IMR-90 (cell line): ENCODE data around the gene SLC33A1. TPM values are rescaled to one million over a fixed set of nuclear protein-coding genes. Genes with fewer than 3 reads are reported as not detected.

Experiments used
- ATAC-seq: fragments of 200-7000 bp; cut with Tn5 transposase; 2 replicates; pipeline ENCODE4 v1.9.1; 2020; ENCODE audit warnings: low read depth, mild to moderate bottlenecking, moderate library complexity
- BruUV-seq: library from RNA; stranded (reverse); fragments of 400-500 nt; replicated peaks from 2 replicates; lab custom pipeline; 2021; lab: Mats Ljungman, UMichigan
- CTCF ChIA-PET: fragments of 300-600 bp; formaldehyde crosslinking; extraction: SDS; loops from one replicate; lab custom pipeline; 2021; ENCODE audit warnings: antibody characterized with exemption; lab: Yijun Ruan, JAX
- POLR2A ChIA-PET: fragments of 300-600 bp; sonication (Branson Sonifier 250); formaldehyde crosslinking; loops from one replicate; lab custom pipeline; 2022; ENCODE audit warnings: antibody characterized with exemption; ENCODE audit not compliant: unreplicated experiment; lab: Charles Lee
- DNase-seq: peaks from one replicate; pipeline ENCODE4 v3.0.0; 2013
- H2AFZ ChIP-seq: replicated peaks from 2 replicates; pipeline ENCODE3; 2013; ENCODE audit warnings: low read length, mild to moderate bottlenecking; ENCODE audit not compliant: poor library complexity
- H2AK5ac ChIP-seq: 2 replicates; pipeline ENCODE4 v1.6.1; 2013; ENCODE audit warnings: low read depth, low read length, inconsistent platforms
- H2AK9ac ChIP-seq: replicated peaks from 2 replicates; pipeline ENCODE3; 2013; ENCODE audit warnings: mild to moderate bottlenecking, low read depth, low read length, moderate library complexity; ENCODE audit not compliant: poor library complexity
- H2BK120ac ChIP-seq: 2 replicates; pipeline ENCODE4 v1.6.1; 2013; ENCODE audit warnings: low read depth, low read length, inconsistent platforms
- H2BK15ac ChIP-seq: 3 replicates; pipeline ENCODE4 v1.6.1; 2013; ENCODE audit warnings: low read depth, low read length, inconsistent platforms
- H2BK20ac ChIP-seq: 2 replicates; pipeline ENCODE4 v1.6.1; 2013; ENCODE audit warnings: low read depth, mild to moderate bottlenecking, inconsistent platforms, low read length, moderate library complexity
- H2BK5ac ChIP-seq: 2 replicates; pipeline ENCODE4 v1.6.1; 2013; ENCODE audit warnings: mild to moderate bottlenecking, low read depth, low read length, inconsistent platforms; ENCODE audit not compliant: poor library complexity, severe bottlenecking
- H3K14ac ChIP-seq: replicated peaks from 2 replicates; pipeline ENCODE4 v1.6.1; 2013; ENCODE audit warnings: low read depth, low read length, inconsistent platforms
- H3K18ac ChIP-seq: 2 replicates; pipeline ENCODE4 v1.6.1; 2013; ENCODE audit warnings: low read depth, low read length, control low read depth
- H3K23ac ChIP-seq: 2 replicates; pipeline ENCODE4 v1.6.1; 2013; ENCODE audit warnings: low read depth, low read length, inconsistent platforms
- H3K27ac ChIP-seq: 2 replicates; pipeline ENCODE4 v1.5.1; 2013; ENCODE audit warnings: mild to moderate bottlenecking, control low read depth, low read length; ENCODE audit not compliant: insufficient read depth
- H3K27me3 ChIP-seq: 2 replicates; pipeline ENCODE4 v1.6.1; 2013; ENCODE audit warnings: low read length; ENCODE audit not compliant: control insufficient read depth, insufficient read depth
- H3K36me3 ChIP-seq: 2 replicates; pipeline ENCODE4 v1.6.1; 2013; ENCODE audit warnings: low read length, mixed read lengths; ENCODE audit not compliant: control insufficient read depth, insufficient read depth
- H3K4ac ChIP-seq: 2 replicates; pipeline ENCODE4 v1.6.1; 2013; ENCODE audit warnings: low read depth, low read length, inconsistent platforms
- H3K4me1 ChIP-seq: 2 replicates; pipeline ENCODE4 v1.6.1; 2013; ENCODE audit warnings: low read length, mixed read lengths; ENCODE audit not compliant: control insufficient read depth, insufficient read depth
- H3K4me2 ChIP-seq: 2 replicates; pipeline ENCODE4 v1.6.1; 2013; ENCODE audit warnings: low read depth, mild to moderate bottlenecking, control low read depth, low read length, moderate library complexity
- H3K4me3 ChIP-seq: 2 replicates; pipeline ENCODE4 v1.5.1; 2013; ENCODE audit warnings: low read depth, mild to moderate bottlenecking, control low read depth, low read length, moderate library complexity; ENCODE audit not compliant: insufficient read depth
- H3K56ac ChIP-seq: 2 replicates; pipeline ENCODE4 v1.6.1; 2013; ENCODE audit warnings: low read length, inconsistent platforms; ENCODE audit not compliant: insufficient read depth; ENCODE audit errors: extremely low read depth
- H3K79me1 ChIP-seq, 2 experiments: 2 replicates each; pipeline ENCODE4 v1.6.1; 2013; ENCODE audit warnings: low read length in 2 of 2, inconsistent platforms in 1 of 2, low read depth in 1 of 2
- H3K9ac ChIP-seq: 2 replicates; pipeline ENCODE4 v1.6.1; 2013; ENCODE audit warnings: low read depth, low read length, control low read depth
- H3K9me1 ChIP-seq: 2 replicates; pipeline ENCODE4 v1.6.1; 2013; ENCODE audit warnings: low read length, inconsistent platforms; ENCODE audit not compliant: insufficient read depth
- H3K9me3 ChIP-seq: 2 replicates; pipeline ENCODE4 v1.6.1; 2013; ENCODE audit warnings: low read length; ENCODE audit not compliant: control insufficient read depth, insufficient read depth
- H4K20me1 ChIP-seq: 2 replicates; pipeline ENCODE4 v1.6.1; 2013; ENCODE audit warnings: low read length, inconsistent platforms; ENCODE audit not compliant: insufficient read depth
- H4K5ac ChIP-seq: 2 replicates; pipeline ENCODE4 v1.6.1; 2013; ENCODE audit warnings: mild to moderate bottlenecking, low read depth, low read length, control low read depth
- H4K8ac ChIP-seq, 2 experiments: 2 replicates each; pipeline ENCODE4 v1.6.1; 2013; ENCODE audit warnings: low read depth in 2 of 2, low read length in 2 of 2, control low read depth in 1 of 2, inconsistent platforms in 1 of 2
- H4K91ac ChIP-seq: 2 replicates; pipeline ENCODE4 v1.6.1; 2013; ENCODE audit warnings: low read depth, low read length, inconsistent platforms; ENCODE audit not compliant: insufficient read depth
- CEBPB ChIP-seq: IDR thresholded peaks from 2 replicates; pipeline ENCODE4 v1.6.1; 2012; ENCODE audit warnings: low read depth, low read length, improper control_type of control experiment
- POLR2A ChIP-seq: IDR thresholded peaks from 2 replicates; pipeline ENCODE4 v1.6.1; 2012; ENCODE audit warnings: mild to moderate bottlenecking, low read depth, low read length
- RFX5 ChIP-seq: IDR thresholded peaks from 2 replicates; pipeline ENCODE4 v1.8.0; 2012; ENCODE audit warnings: low read depth, mild to moderate bottlenecking, low read length, moderate library complexity
- SMC3 ChIP-seq: fragments of 150-350 bp; IDR thresholded peaks from 2 replicates; pipeline ENCODE4 v1.6.1; 2016; ENCODE audit warnings: low read depth, mild to moderate bottlenecking, antibody characterized with exemption, low read length, moderate library complexity
- WGBS, 2 experiments: methylation state at CpG; one replicate each; pipeline versions ENCODE4 v1.1.5 to v1.1.7; 2013; ENCODE audit warnings: missing lambda C conversion rate in 2 of 2; ENCODE audit not compliant: insufficient read length in 1 of 2; ENCODE audit errors: extremely low coverage in 2 of 2; 5-methylcytosine and 5-hydroxymethylcytosine counted together
- dilution Hi-C: fragments of 300-500 bp; cut with HindIII; formaldehyde crosslinking; loops from one replicate; pipeline ENCODE4 v1.14.3; 2018; ENCODE audit warnings: low sequenced_read_pairs; ENCODE audit not compliant: unreplicated experiment
- in situ Hi-C: fragments of 300-500 bp; cut with MboI; formaldehyde crosslinking; loops from 3 replicates; pipeline ENCODE4 v1.14.3; 2019; ENCODE audit warnings: low sequenced_read_pairs, inconsistent platforms, mixed read lengths
- intact Hi-C: fragments of 100-400 bp; cut with micrococcal nuclease; formaldehyde crosslinking; loops from 2 replicates; pipeline ENCODE4 v1.10.0; 2022
- polyA plus RNA-seq, 3 experiments: library from polyadenylated mRNA; depleted of rRNA; stranded (reverse); fragments of >200 nt; gene quantifications; 2 replicates each; pipeline ENCODE4 v1.2.3, GENCODE V29; 2012; ENCODE audit warnings: low replicate concordance in 1 of 3
- total RNA-seq: library from RNA; depleted of rRNA; stranded (reverse); fragments of >200 nt; gene quantifications from 2 replicates; pipeline ENCODE4 v1.2.3, GENCODE V29; 2012
- TF ChIP-seq, protein P1 (sequence below): fragments of 150-350 bp; IDR thresholded peaks from 2 replicates; pipeline ENCODE4 v1.6.1; 2017; ENCODE audit warnings: mild to moderate bottlenecking, antibody characterized with exemption, low read length, low read depth

SLC33A1 gene
- total and polyA plus RNA-seq, 2 of the 4 experiments (the other 2 are of a cell fraction), result 12.9 to 32.4 TPM

DNA sequence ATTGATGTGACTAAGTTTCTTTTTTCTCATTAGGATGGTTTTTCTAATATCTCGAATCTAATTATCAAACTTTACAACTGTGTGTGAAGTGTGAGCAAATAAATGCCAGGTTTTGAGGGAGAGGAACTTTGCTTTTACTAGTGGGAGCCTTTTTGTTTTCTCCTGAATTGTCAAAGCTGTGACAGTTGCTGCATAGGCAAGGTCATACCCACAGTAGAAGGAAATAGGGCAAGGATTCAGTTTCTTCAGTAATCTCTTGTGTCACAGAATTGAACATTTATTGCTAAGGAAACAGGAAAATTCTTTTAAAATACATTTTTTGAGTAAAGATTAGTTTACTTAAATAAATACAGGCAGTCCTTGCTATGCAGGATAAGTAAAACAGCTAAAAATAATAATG, 35.7 kb upstream of the SLC33A1 start:
- TF ChIP-seq, protein P1, sequence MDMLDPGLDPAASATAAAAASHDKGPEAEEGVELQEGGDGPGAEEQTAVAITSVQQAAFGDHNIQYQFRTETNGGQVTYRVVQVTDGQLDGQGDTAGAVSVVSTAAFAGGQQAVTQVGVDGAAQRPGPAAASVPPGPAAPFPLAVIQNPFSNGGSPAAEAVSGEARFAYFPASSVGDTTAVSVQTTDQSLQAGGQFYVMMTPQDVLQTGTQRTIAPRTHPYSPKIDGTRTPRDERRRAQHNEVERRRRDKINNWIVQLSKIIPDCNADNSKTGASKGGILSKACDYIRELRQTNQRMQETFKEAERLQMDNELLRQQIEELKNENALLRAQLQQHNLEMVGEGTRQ, result no peak
- TF ChIP-seq CEBPB (no peak), RFX5 (no peak), POLR2A (no peak), SMC3 (no peak)
- H3K23ac ChIP-seq, result no peak overlapping the region
- H3K9me1 ChIP-seq, result peaks cover 4% of the 10 kb centered on the region; the same call in 1 of the 2 replicates
- H2BK15ac ChIP-seq, result no peak overlapping the region
- H3K4me2 ChIP-seq, result no peak overlapping the region
- H2AFZ ChIP-seq, result no peak overlapping the region
- H3K27me3 ChIP-seq, result no peaks in the 10 kb centered on the region
- no peak overlapping the region for H3K56ac ChIP-seq
- no peak overlapping the region for H3K4ac ChIP-seq
- ATAC-seq, result no peak; the same call in 1 of the 2 replicates
- WGBS, 2 experiments, result no CpG with 5 or more reads among the region's 1 CpG
- peaks cover 4% of the 10 kb centered on the region for H3K36me3 ChIP-seq
- no peak overlapping the region for H3K27ac ChIP-seq
- in situ Hi-C loops (no loop called here), intact Hi-C loops (no loop called here), dilution Hi-C loops (no loop called here)
- peaks cover 6 to 37% of the 10 kb centered on the region in 2 experiments; a peak in 3 of 4 replicates for H3K79me1 ChIP-seq
- ChIA-PET POLR2A (no interaction called here), CTCF (interaction anchor here (2.1 kb wide), 1 partner anchor 84 kb away, joined by 4 read pairs; the partner anchor contains the start of gene C3orf33)
- no peak overlapping the region for H3K9ac ChIP-seq
- no peak overlapping the region for H3K4me3 ChIP-seq
- H2AK5ac ChIP-seq, result no peak overlapping the region
- H3K9me3 ChIP-seq, result no peaks in the 10 kb centered on the region
- DNase-seq, result no peak
- no peak overlapping the region for H2AK9ac ChIP-seq
- H4K5ac ChIP-seq, result no peak overlapping the region
- no TSS peak for BruUV-seq
- no peak overlapping the region for H4K91ac ChIP-seq
- peaks cover 18% of the 10 kb centered on the region for H4K20me1 ChIP-seq
- H2BK20ac ChIP-seq, result no peak overlapping the region
- no peak overlapping the region for H3K14ac ChIP-seq
- H2BK120ac ChIP-seq, result no peak overlapping the region
- H3K18ac ChIP-seq, result no peak overlapping the region
- peaks cover 6% of the 10 kb centered on the region for H3K4me1 ChIP-seq
- H4K8ac ChIP-seq, result no peak overlapping the region
- no peak overlapping the region for H2BK5ac ChIP-seq
